Osteocyte (in vitro differentiated cells): ENCODE data around the gene AMPD2. TPM values are rescaled to one million over a fixed set of nuclear protein-coding genes. Genes with fewer than 3 reads are reported as not detected.

Experiments used
- DNase-seq: peaks from one replicate; pipeline ENCODE4 v3.0.0; 2021; ENCODE audit warnings: mixed read lengths; ENCODE audit not compliant: unreplicated experiment; ENCODE audit errors: extremely low spot score
- H3K27ac Mint-ChIP-seq: one replicate; pipeline ENCODE4 v1.8.0; 2021; ENCODE audit warnings: mild to moderate bottlenecking, mixed read lengths; ENCODE audit not compliant: unreplicated experiment
- H3K27me3 Mint-ChIP-seq: one replicate; pipeline ENCODE4 v1.8.0; 2021; ENCODE audit warnings: mixed read lengths; ENCODE audit not compliant: unreplicated experiment
- H3K36me3 Mint-ChIP-seq: one replicate; pipeline ENCODE4 v1.8.0; 2021; ENCODE audit warnings: mixed read lengths; ENCODE audit not compliant: unreplicated experiment
- H3K4me1 Mint-ChIP-seq: one replicate; pipeline ENCODE4 v1.8.0; 2021; ENCODE audit warnings: mixed read lengths; ENCODE audit not compliant: unreplicated experiment
- H3K4me3 Mint-ChIP-seq: one replicate; pipeline ENCODE4 v1.8.0; 2021; ENCODE audit warnings: mild to moderate bottlenecking, moderate library complexity, mixed read lengths; ENCODE audit not compliant: unreplicated experiment
- H3K9me3 Mint-ChIP-seq: one replicate; pipeline ENCODE4 v1.8.0; 2021; ENCODE audit warnings: mixed read lengths; ENCODE audit not compliant: unreplicated experiment
- CTCF ChIP-seq: fragments of 200-600 bp; sonication (generic); IDR thresholded peaks from 2 replicates; pipeline ENCODE4 v1.5.0; 2021; ENCODE audit warnings: antibody characterized with exemption, mild to moderate bottlenecking, moderate library complexity
- total RNA-seq: library from RNA; stranded (reverse); gene quantifications from 2 replicates; pipeline ENCODE4 v1.2.1, GENCODE V29; 2021

Gene AMPD2
- total RNA-seq, 1 donor from 2014 or later, result 64.0 TPM

GRCh38 chr1:109634771-109635750 is 15.4 kb downstream of the AMPD2 start:
- H3K27me3 Mint-ChIP-seq, result no peaks in the 10 kb centered on the region
- no peaks in the 10 kb centered on the region for H3K9me3 Mint-ChIP-seq
- peaks cover 12% of the 10 kb centered on the region for H3K36me3 Mint-ChIP-seq
- TF ChIP-seq CTCF, result no peak
- H3K4me3 Mint-ChIP-seq, result no peak overlapping the region
- DNase-seq, result no peak
- no peak overlapping the region for H3K27ac Mint-ChIP-seq
- H3K4me1 Mint-ChIP-seq, result peaks cover 12% of the 10 kb centered on the region

DNA sequence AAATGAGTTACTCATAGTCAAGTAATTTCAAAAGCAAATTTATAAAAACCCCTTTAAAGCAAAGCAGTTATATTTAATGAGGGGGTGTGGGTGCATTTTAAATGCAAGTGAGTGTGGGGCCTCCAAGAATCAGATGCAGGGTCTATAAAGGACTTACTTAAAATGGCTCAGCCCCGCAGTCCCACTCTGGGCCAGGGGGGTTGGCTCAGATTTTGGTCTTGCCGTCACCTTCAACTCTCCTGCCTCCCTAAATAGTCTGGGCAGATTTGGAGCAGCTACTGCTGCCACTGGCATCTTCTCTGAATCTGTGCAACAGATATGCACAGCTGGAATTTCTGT is 16.2 kb downstream of the AMPD2 start:
- H3K4me1 Mint-ChIP-seq, result peaks cover 12% of the 10 kb centered on the region
- H3K27me3 Mint-ChIP-seq, result no peaks in the 10 kb centered on the region
- H3K27ac Mint-ChIP-seq, result no peak overlapping the region
- H3K9me3 Mint-ChIP-seq, result no peaks in the 10 kb centered on the region
- no peak overlapping the region for H3K4me3 Mint-ChIP-seq
- no peak for DNase-seq
- no peak for TF ChIP-seq CTCF
- H3K36me3 Mint-ChIP-seq, result peaks cover 12% of the 10 kb centered on the region

DNA sequence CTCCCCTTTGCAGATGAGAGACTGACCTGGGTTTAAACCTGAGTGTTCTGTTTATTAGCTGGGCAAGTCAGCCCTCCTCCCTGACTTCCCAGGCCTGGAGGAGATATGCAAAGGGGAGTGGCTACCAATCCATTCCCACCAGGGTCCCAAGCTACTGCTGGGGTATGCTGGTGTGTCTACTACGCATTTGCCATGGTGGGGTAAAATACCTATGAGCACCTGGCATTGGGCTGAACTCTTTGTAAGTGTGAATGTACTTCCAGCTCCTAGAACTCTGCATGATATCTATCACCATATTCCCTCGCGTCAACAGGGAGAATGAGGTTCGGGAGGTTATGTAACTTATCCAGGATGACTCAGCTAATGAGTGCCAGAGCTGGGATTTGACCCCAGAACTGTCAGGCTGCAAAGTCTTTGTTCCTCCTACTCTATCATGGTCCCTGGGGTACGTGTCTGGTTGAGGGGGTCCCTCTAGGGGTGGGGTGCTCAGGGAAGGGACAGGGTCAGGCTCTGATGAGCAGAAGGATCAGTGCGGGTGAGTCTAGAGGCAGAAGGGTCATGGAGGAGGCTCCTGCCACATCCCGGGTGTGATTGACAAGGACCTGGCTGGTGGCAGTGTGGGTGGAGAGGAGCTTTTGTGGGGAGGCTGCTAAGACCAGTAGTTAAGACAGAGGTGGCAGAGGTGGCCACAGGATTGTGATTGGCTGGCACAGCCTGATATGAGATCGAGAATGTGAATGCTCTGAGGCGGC is 16.7 kb downstream of the AMPD2 start:
- Mint-ChIP-seq H3K36me3 (peaks cover 8% of the 10 kb centered on the region), H3K27ac (peak overlapping the region; percentile 16), H3K27me3 (no peaks in the 10 kb centered on the region), H3K4me1 (peaks cover 12% of the 10 kb centered on the region), H3K4me3 (no peak overlapping the region), H3K9me3 (no peaks in the 10 kb centered on the region)
- DNase-seq, result peak; percentile 46
- no peak for TF ChIP-seq CTCF

DNA sequence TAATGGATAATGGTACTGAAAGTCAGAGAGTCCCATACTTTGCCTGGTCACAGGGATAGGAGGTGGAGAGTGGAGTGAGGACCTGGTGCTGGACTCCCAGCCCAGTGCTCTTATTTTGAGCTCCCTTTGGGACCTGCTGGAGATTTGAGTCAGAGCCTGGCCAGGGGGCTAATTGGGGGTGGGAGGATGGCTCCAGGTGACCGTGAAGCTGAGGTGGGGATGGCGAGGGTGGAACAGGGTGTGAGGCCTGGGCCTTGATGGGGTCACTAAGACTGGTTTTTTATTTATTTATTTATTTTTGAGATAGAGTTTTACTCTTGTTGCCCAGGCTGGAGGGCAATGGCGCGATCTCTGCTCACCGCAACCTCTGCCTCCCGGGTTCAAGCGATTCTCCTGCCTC is 17.8 kb downstream of the AMPD2 start:
- no peak overlapping the region for H3K27ac Mint-ChIP-seq
- DNase-seq, result no peak

More for the DNA sequence above, 17.8 kb downstream of the AMPD2 start:
- Mint-ChIP-seq H3K36me3 (peaks cover 2% of the 10 kb centered on the region), H3K27me3 (no peaks in the 10 kb centered on the region), H3K9me3 (no peaks in the 10 kb centered on the region), H3K4me1 (peaks cover 12% of the 10 kb centered on the region), H3K4me3 (no peak overlapping the region)
- TF ChIP-seq CTCF, result no peak
